H9 (cell line): ENCODE measurements around the gene SLC22A5. TPM values are rescaled to one million over a fixed set of nuclear protein-coding genes. Genes with fewer than 3 reads are reported as not detected.

Source experiments
- DNase-seq: peaks from one replicate; pipeline ENCODE4 v3.0.0-alpha.2; 2017
- H2AFZ ChIP-seq: one replicate; pipeline ENCODE4 v1.6.1; 2013; ENCODE audit warnings: mild to moderate bottlenecking, low read length, control low read depth, moderate library complexity
- H2AK5ac ChIP-seq: 2 replicates; pipeline ENCODE4 v1.6.1; 2013; ENCODE audit warnings: low read length, control low read depth, mixed read lengths; ENCODE audit not compliant: insufficient read length
- H2BK120ac ChIP-seq: one replicate; pipeline ENCODE4 v1.6.1; 2013; ENCODE audit warnings: low read depth, mild to moderate bottlenecking, low read length, control low read depth, inconsistent platforms; ENCODE audit not compliant: poor library complexity, severe bottlenecking
- H2BK12ac ChIP-seq: 2 replicates; pipeline ENCODE4 v1.6.1; 2013; ENCODE audit warnings: low read length, control low read depth, mixed read lengths, low read depth; ENCODE audit not compliant: insufficient read length
- H2BK15ac ChIP-seq: 2 replicates; pipeline ENCODE4 v1.6.1; 2013; ENCODE audit warnings: low read depth, low read length, control low read depth
- H2BK20ac ChIP-seq: one replicate; pipeline ENCODE4 v1.6.1; 2013; ENCODE audit warnings: low read depth, mild to moderate bottlenecking, low read length, control low read depth, inconsistent platforms; ENCODE audit not compliant: poor library complexity, severe bottlenecking
- H2BK5ac ChIP-seq: 2 replicates; pipeline ENCODE4 v1.6.1; 2013; ENCODE audit warnings: low read length, control low read depth, mixed read lengths; ENCODE audit not compliant: insufficient read length
- H3K14ac ChIP-seq: 2 replicates; pipeline ENCODE4 v1.6.1; 2013; ENCODE audit warnings: low read length, control low read depth; ENCODE audit not compliant: insufficient read depth
- H3K18ac ChIP-seq: 2 replicates; pipeline ENCODE4 v1.6.1; 2013; ENCODE audit warnings: low read depth, mild to moderate bottlenecking, mixed read lengths, low read length, control low read depth; ENCODE audit not compliant: insufficient read length
- H3K23ac ChIP-seq: 2 replicates; pipeline ENCODE4 v1.6.1; 2013; ENCODE audit warnings: low read length, control low read depth, mixed read lengths, low read depth; ENCODE audit not compliant: insufficient read length
- H3K23me2 ChIP-seq: 2 replicates; pipeline ENCODE4 v1.6.1; 2013; ENCODE audit warnings: low read depth, mild to moderate bottlenecking, mixed read lengths, low read length, control low read depth; ENCODE audit not compliant: insufficient read length, poor library complexity, severe bottlenecking
- H3K27ac ChIP-seq: 2 replicates; pipeline ENCODE4 v1.5.1; 2013; ENCODE audit warnings: low read length, control low read depth, mixed read lengths, low read depth; ENCODE audit not compliant: insufficient read length
- H3K27me3 ChIP-seq: 2 replicates; pipeline ENCODE4 v1.6.1; 2013; ENCODE audit warnings: low read length, control low read depth, inconsistent platforms; ENCODE audit not compliant: insufficient read depth
- H3K4ac ChIP-seq: 2 replicates; pipeline ENCODE4 v1.6.1; 2013; ENCODE audit warnings: low read depth, mild to moderate bottlenecking, control low read depth, inconsistent platforms, low read length, moderate library complexity
- H3K4me1 ChIP-seq: 2 replicates; pipeline ENCODE4 v1.6.1; 2013; ENCODE audit warnings: low read length, control low read depth, inconsistent platforms; ENCODE audit not compliant: insufficient read depth
- H3K4me2 ChIP-seq: 2 replicates; pipeline ENCODE4 v1.6.1; 2013; ENCODE audit warnings: low read length, control low read depth, mixed read lengths; ENCODE audit not compliant: insufficient read length, insufficient read depth
- H3K56ac ChIP-seq: 2 replicates; pipeline ENCODE4 v1.6.1; 2013; ENCODE audit warnings: low read depth, mild to moderate bottlenecking, mixed read lengths, low read length, control low read depth; ENCODE audit not compliant: insufficient read length
- H3K79me1 ChIP-seq: 2 replicates; pipeline ENCODE4 v1.6.1; 2013; ENCODE audit warnings: low read depth, mild to moderate bottlenecking, moderate library complexity, low read length, control low read depth, inconsistent platforms; ENCODE audit not compliant: insufficient read depth, poor library complexity, severe bottlenecking
- H3K79me2 ChIP-seq: 2 replicates; pipeline ENCODE4 v1.6.1; 2013; ENCODE audit warnings: low read length, control low read depth, inconsistent platforms; ENCODE audit not compliant: insufficient read depth
- H3K9ac ChIP-seq: 2 replicates; pipeline ENCODE4 v1.6.1; 2013; ENCODE audit warnings: low read length, control low read depth, mixed read lengths; ENCODE audit not compliant: insufficient read length; ENCODE audit errors: extremely low read depth
- H3K9me3 ChIP-seq: one replicate; pipeline ENCODE4 v1.6.1; 2013; ENCODE audit warnings: low read depth, low read length, inconsistent platforms; ENCODE audit not compliant: control insufficient read depth
- H3T11ph ChIP-seq: one replicate; pipeline ENCODE4 v1.6.1; 2013; ENCODE audit warnings: mild to moderate bottlenecking, low read length, control low read depth, inconsistent platforms
- H4K20me1 ChIP-seq: one replicate; pipeline ENCODE4 v1.6.1; 2013; ENCODE audit not compliant: control insufficient read depth, insufficient read length, insufficient read depth
- H4K5ac ChIP-seq: 2 replicates; pipeline ENCODE4 v1.6.1; 2013; ENCODE audit warnings: low read depth, mild to moderate bottlenecking, mixed read lengths, low read length, control low read depth; ENCODE audit not compliant: insufficient read length
- H4K8ac ChIP-seq: replicated peaks from 2 replicates; pipeline ENCODE4 v1.6.1; 2013; ENCODE audit warnings: low read length, control low read depth, mixed read lengths, low read depth; ENCODE audit not compliant: insufficient read length
- H4K91ac ChIP-seq: 2 replicates; pipeline ENCODE4 v1.6.1; 2013; ENCODE audit warnings: low read depth, mild to moderate bottlenecking, moderate library complexity, mixed read lengths, low read length, control low read depth; ENCODE audit not compliant: insufficient read length
- H3K27ac Mint-ChIP-seq, 3 experiments: 2 replicates in 2 of 3; 3 replicates in 1 of 3; pipeline ENCODE4 v1.8.0; 2020 to 2021; ENCODE audit warnings: mixed read lengths in 3 of 3, mild to moderate bottlenecking in 1 of 3, moderate library complexity in 1 of 3
- H3K27me3 Mint-ChIP-seq: 2 replicates; pipeline ENCODE4 v1.8.0; 2021; ENCODE audit warnings: low read depth, mild to moderate bottlenecking, moderate library complexity, mixed read lengths
- H3K36me3 Mint-ChIP-seq, 3 experiments: 2 replicates in 2 of 3; 3 replicates in 1 of 3; pipeline ENCODE4 v1.8.0; 2020 to 2021; ENCODE audit warnings: low read depth in 3 of 3, mixed read lengths in 3 of 3; ENCODE audit not compliant: insufficient read depth in 1 of 3
- H3K4me1 Mint-ChIP-seq, 2 experiments: 2 replicates each; pipeline ENCODE4 v1.8.0; 2020; ENCODE audit warnings: mixed read lengths in 2 of 2
- H3K4me3 Mint-ChIP-seq, 2 experiments: 2 replicates in 1 of 2; 3 replicates in 1 of 2; pipeline ENCODE4 v1.8.0; 2020 to 2021; ENCODE audit warnings: mild to moderate bottlenecking in 2 of 2, mixed read lengths in 2 of 2, moderate library complexity in 1 of 2
- H3K9me3 Mint-ChIP-seq, 2 experiments: 2 replicates in 1 of 2; 3 replicates in 1 of 2; pipeline ENCODE4 v1.8.0; 2020; ENCODE audit warnings: mild to moderate bottlenecking in 2 of 2, mixed read lengths in 2 of 2, moderate library complexity in 1 of 2
- CTCF ChIP-seq: fragments of 200-600 bp; sonication (generic); conservative IDR thresholded peaks from 3 replicates; pipeline ENCODE4 v1.8.0; 2021; ENCODE audit warnings: antibody characterized with exemption, mild to moderate bottlenecking
- WGBS: extraction: QIAGEN DNeasy Blood & Tissue Kit; methylation state at CpG from one replicate; pipeline ENCODE4 v1.1.7; 2013; ENCODE audit warnings: missing lambda C conversion rate, low lambda C conversion rate, mixed read lengths; ENCODE audit not compliant: insufficient read length; ENCODE audit errors: extremely low coverage; 5-methylcytosine and 5-hydroxymethylcytosine counted together
- total RNA-seq: library from RNA; stranded (reverse); gene quantifications from 2 replicates; pipeline ENCODE4 v1.2.1, GENCODE V29; 2021

The SLC22A5 gene
- total RNA-seq, 1 experiment from 2014 or later = 3.4 TPM

- H3K4me1 ChIP-seq = peaks cover 3% of the 10 kb centered on the region; the same call in 1 of the 2 replicates
- H3K4me2 ChIP-seq = no peak overlapping the region
- H3K9me3 ChIP-seq = no peaks in the 10 kb centered on the region
- no CpG with 5 or more reads among the region's 1 CpG for WGBS
- H3K79me1 ChIP-seq = no peaks in the 10 kb centered on the region
- no peaks in the 10 kb centered on the region for H3K27me3 ChIP-seq
- no peak overlapping the region for H3K23ac ChIP-seq
- no peak overlapping the region for H3K4me3 Mint-ChIP-seq
- H3K4me1 Mint-ChIP-seq = peaks cover 7 to 12% of the 10 kb centered on the region in 2 experiments
- no peak overlapping the region for H3K18ac ChIP-seq
- no peak overlapping the region for H3K9ac ChIP-seq
- no peak overlapping the region for H2BK15ac ChIP-seq
- H4K91ac ChIP-seq = no peak overlapping the region
- no peak overlapping the region for H2AK5ac ChIP-seq
- H2BK20ac ChIP-seq = no peak overlapping the region
- no peak overlapping the region for H4K5ac ChIP-seq
- no peaks in the 10 kb centered on the region; a peak in 1 of 5 replicates for H3K9me3 Mint-ChIP-seq
- no peak overlapping the region for H3K14ac ChIP-seq
- no peaks in the 10 kb centered on the region for H3K23me2 ChIP-seq
- no peak for TF ChIP-seq CTCF
- no peaks in the 10 kb centered on the region for H3K79me2 ChIP-seq
- no peak overlapping the region for H4K8ac ChIP-seq
- H2BK12ac ChIP-seq = no peak overlapping the region
- no peaks in the 10 kb centered on the region for H3K27me3 Mint-ChIP-seq
- H3K56ac ChIP-seq = no peak overlapping the region
- no peak overlapping the region for H3K4ac ChIP-seq
- H2AFZ ChIP-seq = no peak overlapping the region
- H3K27ac Mint-ChIP-seq = no peak overlapping the region
- peaks cover 0 to 7% (median 0%) of the 10 kb centered on the region in 3 experiments; a peak in 2 of 7 replicates for H3K36me3 Mint-ChIP-seq
- H3T11ph ChIP-seq = no peak overlapping the region
- H3K27ac ChIP-seq = no peak overlapping the region
- no peaks in the 10 kb centered on the region for H4K20me1 ChIP-seq
- no peak overlapping the region for H2BK5ac ChIP-seq
- no peak for DNase-seq
- no peak overlapping the region for H2BK120ac ChIP-seq
Measured at GRCh38 chr5:132358775-132359174, 10.7 kb upstream of the SLC22A5 start.
